Measurements from ENCODE around the gene ZNF521.

Gene ZNF521

GRCh38 chr18:25111377-25112288 lies 240.3 kb downstream of the ZNF521 start:
- no peak for DNase-seq

- no peak for DNase-seq
These were observed 242.5 kb downstream of the ZNF521 start for GRCh38 chr18:25109484-25109883.

DNA sequence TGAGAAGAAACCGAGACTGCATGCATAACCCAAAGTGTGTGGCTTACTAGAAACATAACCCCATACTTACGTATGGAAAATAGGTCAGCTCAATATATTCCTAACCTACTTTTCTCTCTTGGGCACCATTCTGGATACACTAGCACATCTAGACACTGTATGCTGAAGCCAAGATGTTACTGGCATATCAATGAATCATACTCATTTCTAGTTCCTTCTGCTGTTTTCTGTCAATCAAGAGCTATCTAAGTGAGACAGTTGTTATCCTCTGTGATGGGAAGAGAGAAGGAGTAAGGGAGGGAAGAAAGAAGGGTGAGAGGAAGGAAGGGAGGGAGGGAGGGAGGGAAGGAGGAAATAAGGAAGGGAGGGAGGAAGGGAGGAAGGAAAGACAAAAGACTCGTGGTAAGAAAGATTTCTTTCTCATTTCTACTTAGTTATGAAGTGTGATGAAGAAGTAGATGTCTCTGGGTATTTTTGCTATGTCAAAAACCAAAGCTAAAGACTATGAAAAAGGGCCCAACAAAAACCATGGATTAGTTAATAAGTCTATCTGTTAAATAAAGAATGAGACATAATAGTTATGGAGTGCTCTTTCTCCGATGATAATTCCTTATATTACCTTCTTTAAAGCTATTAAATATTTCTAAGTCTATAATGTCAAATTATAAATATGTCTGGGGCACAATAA lies 248.4 kb downstream of the ZNF521 start:
- no peak for DNase-seq

GRCh38 chr18:25102662-25103061 lies 249.3 kb downstream of the ZNF521 start:
- DNase-seq: no peak

DNA sequence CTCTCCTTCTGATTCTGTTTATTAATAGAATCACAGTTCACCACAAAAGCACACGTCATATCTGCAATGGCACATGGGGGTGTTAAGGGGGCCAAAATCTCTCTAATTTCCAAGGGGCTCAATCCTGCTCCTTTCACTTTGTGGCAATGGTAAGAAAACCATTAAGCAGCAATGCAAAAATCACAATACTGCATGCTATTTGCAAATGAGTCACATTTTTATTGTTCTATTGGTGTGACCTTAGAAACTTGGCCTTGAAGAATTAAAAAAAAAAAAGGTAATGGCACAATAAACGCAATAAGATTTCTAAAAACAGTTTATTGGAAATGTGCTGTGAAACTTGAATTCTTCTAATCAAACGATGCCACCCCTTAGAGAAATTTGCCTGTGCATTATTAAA lies 251.5 kb downstream of the ZNF521 start:
- no peak for DNase-seq

DNA sequence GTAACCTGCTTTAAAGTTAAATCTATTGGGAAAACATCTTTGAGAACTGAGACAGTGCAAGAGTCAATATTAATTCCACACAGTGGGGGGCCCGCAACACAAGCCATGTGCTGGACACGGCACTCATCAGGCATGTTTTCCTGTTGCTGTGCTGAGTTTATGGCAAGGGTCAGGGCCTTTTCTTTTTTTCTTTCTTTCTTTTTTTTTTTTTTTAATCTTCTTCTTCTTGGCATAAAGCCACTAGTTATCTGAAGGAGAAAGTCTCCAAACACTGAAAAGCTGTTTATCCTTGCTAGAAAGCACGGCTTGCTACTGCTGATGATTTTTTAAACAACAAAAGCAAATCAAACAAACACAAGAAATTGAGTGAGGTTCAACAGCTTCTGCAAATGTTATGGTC lies 252.1 kb downstream of the ZNF521 start:
- no peak for DNase-seq

DNA sequence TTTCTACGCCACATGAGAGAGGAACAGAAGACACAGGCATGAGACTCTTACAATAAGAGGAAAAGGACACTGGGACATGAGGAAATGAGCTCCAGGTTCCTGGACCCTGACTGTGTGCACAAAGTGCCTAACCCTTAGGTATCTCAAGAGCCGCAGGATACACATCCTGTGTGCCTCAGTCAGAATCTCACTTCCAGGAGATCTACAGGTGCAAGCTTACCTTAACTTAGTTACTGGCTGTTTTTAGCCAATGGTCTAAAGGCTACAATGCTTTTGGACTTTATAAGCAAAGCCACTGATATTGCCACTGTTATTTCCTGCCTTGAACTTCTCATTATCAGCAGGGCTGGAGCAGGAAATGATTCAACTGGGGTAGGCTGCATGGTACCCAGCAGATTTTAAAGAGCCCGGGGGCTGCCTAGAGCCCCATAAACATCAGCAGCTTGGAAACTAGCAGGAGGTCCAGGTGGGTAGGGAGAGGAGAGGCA lies 254.4 kb downstream of the ZNF521 start:
- DNase-seq: no peak

GRCh38 chr18:25097057-25097456 lies 254.9 kb downstream of the ZNF521 start:
- no peak for DNase-seq

GRCh38 chr18:25093141-25093540 lies 258.8 kb downstream of the ZNF521 start:
- no peak for DNase-seq

DNA sequence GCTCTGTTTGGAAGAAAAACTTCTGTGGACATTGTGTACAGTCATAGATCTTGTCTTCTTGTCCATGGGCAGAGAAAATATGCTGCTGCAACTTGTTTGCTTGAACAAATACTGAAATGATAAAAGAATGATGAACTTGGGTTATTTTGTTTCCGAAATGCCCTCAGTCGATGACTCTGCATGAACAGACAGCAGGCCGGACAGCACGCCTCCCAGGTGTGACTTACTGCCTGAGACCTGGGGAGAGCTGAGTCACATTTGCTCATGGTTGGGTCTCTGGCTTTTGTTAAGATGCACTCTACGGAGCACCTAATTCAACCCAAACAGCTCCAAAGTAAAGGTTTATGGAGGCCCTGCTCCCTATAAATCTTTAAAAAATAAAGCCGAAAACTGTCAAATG lies 262.5 kb downstream of the ZNF521 start:
- no peak for DNase-seq

DNA sequence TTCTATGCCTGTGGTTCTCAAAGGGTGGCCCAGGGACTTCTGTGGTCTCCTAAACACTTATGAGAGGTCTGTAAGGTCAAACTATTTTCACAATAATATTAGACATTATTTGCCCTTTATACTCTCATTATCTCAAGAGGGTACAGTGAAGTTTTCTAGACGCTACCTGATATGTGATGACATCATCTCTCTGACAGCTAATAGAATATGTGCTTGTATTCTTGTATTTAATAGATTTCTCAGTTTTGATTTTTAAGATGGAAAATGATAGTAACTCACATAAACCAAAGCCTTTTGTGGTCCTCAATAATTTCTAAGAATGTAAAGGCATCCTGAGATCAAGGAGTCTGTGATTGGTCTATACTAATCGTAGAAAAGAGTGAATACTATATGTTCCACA lies 265.1 kb downstream of the ZNF521 start:
- DNase-seq: no peak

- no peak for DNase-seq
These were observed 271.0 kb downstream of the ZNF521 start for GRCh38 chr18:25081001-25081400.

DNA sequence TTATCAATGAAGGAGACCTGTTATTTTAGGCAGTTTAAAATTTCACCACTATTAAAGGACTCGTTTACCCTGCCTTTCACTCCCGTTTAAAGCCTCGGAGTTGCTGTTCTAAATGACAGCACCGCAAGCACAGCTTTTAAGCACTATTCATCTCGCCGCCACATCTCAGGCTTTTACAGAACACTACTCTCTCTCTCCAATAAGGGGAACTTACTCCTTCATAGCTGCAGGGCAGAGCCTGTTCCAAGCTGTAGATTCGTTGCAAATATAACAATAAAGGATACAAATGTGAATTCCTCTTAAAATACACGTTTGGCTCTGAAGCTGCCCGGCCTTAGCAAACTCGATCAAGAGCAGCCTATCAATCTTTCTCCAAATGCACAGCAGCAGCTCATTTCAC lies 271.8 kb downstream of the ZNF521 start:
- no peak for DNase-seq

DNA sequence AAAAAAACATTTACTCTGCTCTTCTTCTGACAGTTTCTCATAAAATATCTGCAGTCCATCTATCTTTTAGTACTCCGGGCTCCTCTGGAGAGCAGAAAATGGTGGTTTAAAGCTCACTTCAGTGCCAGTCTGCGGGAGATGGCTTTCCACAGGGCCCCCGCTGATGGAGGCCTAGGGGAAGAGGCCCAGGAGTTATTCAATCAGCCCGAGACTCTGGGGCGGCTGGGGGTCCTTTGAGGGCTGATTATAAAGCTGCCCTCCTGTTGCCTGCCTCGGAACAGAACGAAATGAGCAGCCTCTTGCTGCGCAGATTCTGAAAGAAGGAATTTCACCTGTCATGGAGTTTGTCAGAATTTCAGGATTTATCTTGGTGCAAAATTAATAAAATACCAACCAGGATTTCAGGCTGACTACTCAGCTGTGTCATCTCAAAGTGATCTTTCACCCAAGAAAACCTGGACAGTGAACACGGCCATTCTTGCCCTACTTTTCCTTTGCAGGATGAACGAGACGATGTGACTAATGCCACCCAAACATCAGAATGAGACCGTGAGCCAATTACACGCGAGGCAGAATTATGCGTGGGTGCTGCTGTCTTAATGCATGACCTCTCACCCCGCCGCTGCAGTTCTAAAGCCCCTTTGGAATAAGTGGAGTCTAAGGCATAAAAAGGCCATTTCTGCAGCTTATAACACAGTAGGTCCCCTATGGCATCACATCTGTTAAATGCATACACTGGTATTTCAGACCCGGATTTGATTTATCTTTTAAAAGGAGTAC lies 273.8 kb downstream of the ZNF521 start:
- DNase-seq: no peak

GRCh38 chr18:25077038-25077943 lies 274.7 kb downstream of the ZNF521 start:
- DNase-seq: no peak

- no peak for DNase-seq
These were observed 276.2 kb downstream of the ZNF521 start for GRCh38 chr18:25075783-25076182.

- no peak for DNase-seq
These were observed 276.6 kb downstream of the ZNF521 start for GRCh38 chr18:25075331-25075730.

DNA sequence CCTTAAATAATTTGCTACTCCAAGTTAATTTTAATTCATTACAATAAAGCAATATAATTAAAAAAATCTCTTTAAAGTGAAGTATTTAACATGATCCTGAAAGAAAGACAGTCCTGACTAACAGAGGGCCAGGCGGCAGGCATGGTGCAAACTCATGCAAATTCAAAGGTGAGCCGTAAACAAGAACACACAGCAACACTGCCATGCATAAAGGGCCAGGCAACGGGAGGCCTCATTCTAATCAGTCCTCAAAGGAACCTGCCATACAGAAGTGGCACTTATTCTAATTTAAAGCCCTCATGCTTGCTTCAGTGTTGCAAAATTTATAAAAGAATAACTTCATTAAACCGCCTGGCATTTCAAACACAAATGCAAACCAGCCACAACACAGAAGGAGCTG lies 277.0 kb downstream of the ZNF521 start:
- no peak for DNase-seq

DNA sequence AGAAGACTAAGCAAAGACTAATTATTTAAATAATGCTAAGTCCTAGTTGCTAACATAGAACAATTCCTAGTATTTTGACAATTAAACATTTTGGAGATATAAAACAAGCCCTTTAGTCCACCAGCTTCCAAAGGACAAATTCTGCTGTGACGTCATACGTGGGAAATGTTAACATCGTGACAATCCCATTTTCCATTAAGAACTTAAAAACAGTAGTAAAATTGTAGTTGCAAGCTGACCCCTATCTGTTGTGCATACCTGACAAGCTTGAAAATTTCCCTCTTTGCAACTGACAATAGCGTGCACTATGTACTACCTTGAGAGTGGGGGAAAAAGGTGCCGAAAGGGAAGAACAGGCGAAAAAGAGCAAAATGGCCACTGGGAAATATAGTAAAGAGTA lies 279.8 kb downstream of the ZNF521 start:
- no peak for DNase-seq

- DNase-seq: no peak
These were observed 284.5 kb downstream of the ZNF521 start for GRCh38 chr18:25067275-25068025.

GRCh38 chr18:25066516-25066915 lies 285.4 kb downstream of the ZNF521 start:
- DNase-seq: no peak

DNA sequence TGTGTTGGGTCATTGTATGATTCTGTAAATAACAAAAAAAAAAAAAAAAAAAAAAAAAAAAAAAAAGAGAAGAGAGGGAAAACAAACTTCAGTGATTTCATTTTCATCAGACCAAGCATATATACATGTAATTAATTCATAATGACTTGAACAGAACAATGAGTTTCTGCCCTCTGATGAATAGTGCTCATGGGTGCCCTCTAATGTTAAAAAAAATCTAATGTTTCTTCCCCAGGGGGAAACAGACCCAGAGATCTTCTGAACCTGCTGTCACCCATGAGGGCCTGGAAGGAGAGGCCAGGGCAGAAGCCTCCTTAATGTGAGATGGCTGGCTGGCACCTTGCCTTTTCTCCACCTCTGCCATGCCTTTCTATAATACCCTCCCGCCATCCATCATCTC lies 289.2 kb downstream of the ZNF521 start:
- DNase-seq: no peak

Measured in NCI-H2029 (cell line).